ENCODE measurements around the gene GMCL2.

The GMCL2 gene

DNA sequence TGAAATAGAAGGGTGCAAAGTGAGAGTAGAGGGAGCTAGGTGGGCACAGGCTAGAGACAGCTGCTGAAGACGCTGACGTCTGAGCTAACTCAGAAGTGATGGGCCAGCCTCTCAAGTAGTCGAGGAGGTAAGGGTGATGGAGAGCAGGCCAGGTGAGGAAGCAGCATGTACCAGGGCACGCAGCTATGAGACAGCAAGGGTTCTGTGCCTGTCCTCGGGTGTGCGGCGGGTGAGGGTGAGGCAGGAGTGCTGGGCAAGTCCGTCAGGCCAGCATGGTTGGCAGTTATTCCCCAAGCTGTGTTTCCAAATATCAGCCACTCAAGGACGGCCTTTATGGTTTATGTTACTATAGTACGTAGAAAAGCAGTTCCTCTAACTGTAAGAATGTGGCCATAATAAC lies 50.2 kb downstream of the GMCL2 start:
- DNase-seq, result no peak
